GM21515 (cell line): Measurements from ENCODE around the gene REEP6.
"Not testable (repeated sequence)": the region's sequence is repeated elsewhere in the genome, so short reads cannot be mapped to it uniquely, and the experiment has no call there.

Experiments
- ATAC-seq: cut with Tn5 transposase; IDR thresholded peaks from one replicate; pipeline ENCODE4 v1.9.1; 2021; ENCODE audit not compliant: unreplicated experiment

The REEP6 gene

GRCh38 chr19:1505991-1506881, 15.3 kb downstream of the REEP6 start:
- ATAC-seq, result no peak

DNA sequence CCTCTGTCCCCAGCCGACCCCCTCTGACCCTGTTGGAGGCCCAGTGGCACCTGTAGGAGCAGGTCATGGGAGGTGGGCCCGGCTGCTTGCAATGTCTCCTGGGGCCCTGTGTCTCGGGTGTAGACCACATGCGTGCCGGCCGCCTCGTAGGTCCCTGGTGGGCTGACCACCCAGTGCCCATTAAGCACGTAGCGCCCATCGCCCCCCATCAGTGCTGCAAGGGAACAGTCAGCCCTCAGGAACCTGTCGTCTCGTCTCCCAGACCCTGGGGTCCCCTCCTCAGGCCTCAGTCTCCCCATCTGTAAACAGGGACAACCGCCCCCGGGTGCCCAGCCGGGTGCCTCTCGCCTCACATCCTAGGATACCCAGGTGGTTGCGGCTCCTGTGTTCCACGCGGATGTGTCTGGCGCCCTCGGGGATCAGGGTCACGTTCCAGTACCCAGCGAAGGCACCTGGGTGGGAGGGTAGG, 16.2 kb downstream of the REEP6 start:
- no peak for ATAC-seq

DNA sequence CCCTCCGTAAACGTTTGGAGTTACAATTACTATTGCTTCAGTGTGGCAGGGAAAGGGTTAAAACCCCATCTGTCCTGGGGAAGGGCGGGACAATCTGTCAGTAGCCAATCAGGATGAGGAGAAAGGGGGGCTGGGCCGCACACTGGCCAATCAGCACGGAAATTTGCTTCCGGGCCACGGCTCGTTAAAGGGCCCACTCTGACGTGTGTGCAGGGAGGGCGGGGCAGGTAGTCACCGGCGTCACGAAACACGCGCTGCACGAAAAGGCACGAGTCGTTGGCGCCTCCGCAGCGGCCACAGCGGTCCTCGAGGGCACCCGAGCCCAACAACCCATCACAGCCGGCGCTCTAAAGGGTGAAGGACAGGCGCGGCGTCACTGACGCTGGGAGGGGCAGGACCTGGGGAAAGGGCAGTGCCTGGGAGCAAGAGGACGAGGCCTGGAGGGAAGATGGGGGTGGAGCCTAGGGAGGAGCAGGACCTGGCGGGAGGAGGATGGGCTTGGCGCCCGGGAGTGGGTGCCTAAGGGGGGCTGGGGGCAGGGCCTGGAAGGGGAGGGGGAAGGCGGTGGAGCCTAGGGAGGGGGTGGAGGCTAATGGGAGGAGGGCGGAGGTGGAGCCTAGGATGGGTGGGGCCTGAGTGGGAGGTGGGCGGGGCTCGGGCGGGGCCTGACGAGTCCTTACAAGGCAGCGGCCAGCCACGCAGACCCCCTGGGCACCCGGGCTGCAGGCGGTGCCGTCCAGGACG, 17.0 kb downstream of the REEP6 start:
- no peak for ATAC-seq

DNA sequence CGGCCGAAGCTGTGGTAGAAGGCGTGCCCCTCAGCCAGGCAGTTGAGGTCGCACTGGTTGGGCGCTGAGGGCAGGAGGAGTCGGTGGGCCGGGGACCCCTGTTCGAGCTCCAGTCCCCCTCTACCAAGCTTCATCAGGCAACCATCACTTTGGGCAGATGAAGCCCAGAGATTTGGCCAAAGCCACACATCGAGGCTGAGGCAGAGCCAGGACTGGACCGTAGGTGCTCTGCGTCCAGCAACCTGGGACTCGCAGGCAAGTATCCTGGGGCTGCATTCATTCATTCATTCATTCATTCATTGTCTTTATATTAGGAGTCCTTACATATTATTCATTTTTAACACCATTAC, 17.5 kb downstream of the REEP6 start:
- ATAC-seq, result no peak

GRCh38 chr19:1509602-1510441, 18.8 kb downstream of the REEP6 start:
- no peak for ATAC-seq

GRCh38 chr19:1510442-1510806, 19.4 kb downstream of the REEP6 start:
- ATAC-seq, result no peak

- ATAC-seq, result no peak
These were observed 19.8 kb downstream of the REEP6 start for GRCh38 chr19:1510807-1511206.

GRCh38 chr19:1511318-1512317, 20.6 kb downstream of the REEP6 start:
- ATAC-seq, result no peak

DNA sequence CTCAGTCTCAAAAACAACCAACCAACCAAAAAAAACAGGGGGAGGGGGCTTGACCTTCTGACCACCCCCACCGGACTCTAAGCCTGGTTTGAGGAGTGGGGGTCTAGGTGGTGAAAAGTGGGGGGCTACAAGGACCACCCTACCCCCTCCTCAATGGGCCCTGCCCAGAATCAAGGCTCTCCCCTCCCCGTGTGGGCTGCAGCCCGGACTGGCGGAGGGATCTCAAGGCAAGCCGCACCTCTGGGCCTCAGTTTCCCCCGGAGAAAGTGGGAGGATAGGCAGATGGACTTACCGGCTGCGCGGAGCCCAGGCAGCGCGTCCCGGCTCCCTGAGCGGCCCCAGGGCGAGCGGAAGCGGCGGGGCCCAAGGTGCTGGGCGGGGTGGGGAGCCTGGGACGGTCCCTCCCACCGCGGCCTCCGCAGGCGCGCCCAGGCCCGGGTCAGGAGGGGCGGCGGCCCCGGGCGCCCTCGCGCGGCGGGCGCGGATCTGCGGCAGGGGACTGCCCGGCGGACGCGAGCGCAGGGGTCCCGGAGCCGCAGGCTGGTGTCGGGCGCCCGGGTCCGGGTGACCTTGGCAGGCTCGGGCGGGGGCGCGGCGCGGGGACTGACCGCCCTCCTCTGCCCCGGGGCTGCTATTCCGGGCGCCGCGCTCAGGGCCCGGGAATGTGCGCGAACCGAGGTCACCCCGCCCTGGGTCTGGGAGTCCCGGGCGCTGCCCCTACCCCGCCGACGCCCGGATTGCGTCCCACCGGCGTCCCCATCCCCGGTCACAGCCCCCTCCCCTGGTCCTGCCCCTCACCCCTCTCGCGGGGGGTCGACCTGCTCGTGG, 21.9 kb downstream of the REEP6 start, which contains the start of gene ADAMTSL5:
Gene ADAMTSL5, minus strand, starts transcription at position 349 of the 828 bp plus-strand sequence. CDS start 2,076 bp downstream, outside the sequence.
- ATAC-seq, result no peak

- ATAC-seq, result no peak
These were observed 22.7 kb downstream of the REEP6 start for GRCh38 chr19:1513499-1514294.

- ATAC-seq, result no peak
These were observed 23.3 kb downstream of the REEP6 start for GRCh38 chr19:1514295-1514661.

DNA sequence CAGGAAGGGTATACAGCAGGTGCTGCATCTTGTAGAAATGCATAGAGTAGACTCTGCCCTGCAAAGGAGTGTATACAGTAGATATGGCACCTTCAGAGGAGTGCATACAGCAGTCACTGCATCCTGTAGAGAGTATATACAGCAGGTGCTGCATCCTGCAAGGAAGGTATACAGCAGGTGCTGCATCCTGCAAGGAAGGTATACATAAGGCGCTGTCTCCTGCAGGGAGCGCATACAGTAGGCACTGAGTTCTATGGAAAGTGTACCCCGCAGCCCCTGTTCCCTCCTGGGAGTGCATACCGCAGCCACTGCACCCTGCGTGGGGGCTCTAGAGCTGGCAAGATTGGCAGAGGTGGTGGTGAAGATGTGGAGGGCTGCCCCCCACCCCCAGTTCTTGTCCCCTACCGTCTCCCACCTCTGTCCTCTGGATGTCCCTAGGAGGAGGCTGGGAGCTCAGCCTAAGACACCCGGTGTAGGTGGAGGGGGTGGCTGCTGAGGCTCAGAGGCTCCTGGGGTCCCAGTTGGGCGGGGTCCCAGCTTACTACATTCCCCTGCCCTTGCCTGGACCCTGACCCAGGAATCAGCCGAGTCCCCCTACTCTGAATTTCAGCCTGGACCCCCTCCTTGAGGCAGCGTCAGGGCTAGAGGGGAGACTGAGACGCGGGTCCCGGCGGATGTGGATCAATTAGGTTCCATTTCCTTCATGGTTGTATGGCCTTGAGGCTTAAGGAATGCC, 24.2 kb downstream of the REEP6 start:
- no peak for ATAC-seq

- ATAC-seq, result no peak
These were observed 25.4 kb downstream of the REEP6 start for GRCh38 chr19:1516395-1516753.

DNA sequence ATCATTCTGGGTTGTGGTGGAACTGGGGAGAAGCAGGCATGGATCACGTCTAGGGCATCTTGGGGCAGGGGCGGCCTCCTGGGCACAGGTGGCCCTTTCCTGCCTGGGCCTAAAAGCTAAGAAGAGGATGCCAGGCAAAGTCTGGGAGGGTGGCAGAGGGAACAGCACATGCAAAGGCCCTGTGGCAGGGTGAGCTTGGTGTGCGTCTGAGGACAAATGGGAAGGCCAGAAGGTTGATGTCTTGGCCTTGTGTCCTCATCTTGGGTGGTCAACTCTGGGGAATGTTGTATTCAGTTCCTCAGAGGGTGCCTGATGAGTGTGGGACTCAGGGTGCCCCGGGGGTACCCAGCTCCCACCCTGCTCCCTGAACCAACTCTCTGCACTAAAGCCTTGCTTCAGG, 27.5 kb downstream of the REEP6 start:
- ATAC-seq, result no peak

- ATAC-seq, result not testable (repeated sequence)
These were observed 28.8 kb downstream of the REEP6 start for GRCh38 chr19:1519802-1520201.

- ATAC-seq, result no peak
These were observed 29.3 kb downstream of the REEP6 start for GRCh38 chr19:1520203-1520780.

GRCh38 chr19:1521636-1522035, 30.7 kb downstream of the REEP6 start:
- no peak for ATAC-seq
